Midbrain (tissue), 1 donor: ENCODE results near the gene THSD7B.

Experiments used
- DNase-seq: peaks from one replicate; lab custom pipeline; 2025; lab: John Stamatoyannopoulos, UW

The THSD7B gene

GRCh38 chr2:137205324-137205723, 440.0 kb downstream of the THSD7B start:
- no peak for DNase-seq

GRCh38 chr2:137206069-137206468, 440.7 kb downstream of the THSD7B start:
- no peak for DNase-seq

GRCh38 chr2:137207030-137207429, 441.7 kb downstream of the THSD7B start:
- DNase-seq = no peak

GRCh38 chr2:137208431-137208891, 443.1 kb downstream of the THSD7B start:
- DNase-seq = no peak

GRCh38 chr2:137210039-137210438, 444.7 kb downstream of the THSD7B start:
- DNase-seq = no peak

- DNase-seq = no peak
Measured at GRCh38 chr2:137211761-137212160, 446.4 kb downstream of the THSD7B start.

GRCh38 chr2:137220438-137220993, 455.2 kb downstream of the THSD7B start:
- DNase-seq = no peak

GRCh38 chr2:137221797-137222492, 456.6 kb downstream of the THSD7B start:
- no peak for DNase-seq

GRCh38 chr2:137223722-137224121, 458.4 kb downstream of the THSD7B start:
- no peak for DNase-seq

- DNase-seq = no peak
Measured at GRCh38 chr2:137228566-137228965, 463.2 kb downstream of the THSD7B start.

GRCh38 chr2:137229834-137230233, 464.5 kb downstream of the THSD7B start:
- DNase-seq = no peak

- DNase-seq = no peak
Measured at GRCh38 chr2:137231628-137232027, 466.3 kb downstream of the THSD7B start.

GRCh38 chr2:137232076-137232475, 466.7 kb downstream of the THSD7B start:
- no peak for DNase-seq

- DNase-seq = no peak
Measured at GRCh38 chr2:137233091-137233490, 467.7 kb downstream of the THSD7B start.

- no peak for DNase-seq
Measured at GRCh38 chr2:137237055-137237454, 471.7 kb downstream of the THSD7B start.

- DNase-seq = no peak
Measured at GRCh38 chr2:137238065-137238464, 472.7 kb downstream of the THSD7B start.

GRCh38 chr2:137249463-137250130, 484.3 kb downstream of the THSD7B start:
- DNase-seq = no peak

GRCh38 chr2:137250401-137250800, 485.1 kb downstream of the THSD7B start:
- DNase-seq = no peak

GRCh38 chr2:137251045-137251444, 485.7 kb downstream of the THSD7B start:
- DNase-seq = no peak

GRCh38 chr2:137252934-137253333, 487.6 kb downstream of the THSD7B start:
- no peak for DNase-seq

- DNase-seq = no peak
Measured at GRCh38 chr2:137254052-137254451, 488.7 kb downstream of the THSD7B start.

GRCh38 chr2:137255345-137255744, 490.0 kb downstream of the THSD7B start:
- DNase-seq = no peak

- no peak for DNase-seq
Measured at GRCh38 chr2:137255990-137256389, 490.6 kb downstream of the THSD7B start.
